Measurements from ENCODE around the gene MED8. TPM values are rescaled to one million over a fixed set of nuclear protein-coding genes. Genes with fewer than 3 reads are reported as not detected.

Gene MED8
- total and polyA plus RNA-seq, 10 of the 15 experiments (the other 5 are each of a cell fraction or from before 2014, with no cell fraction given): 20.2 to 61.7 (median 39.5) TPM

- TF ChIP-seq SUZ12 (IDR thresholded peaks at IDR 0.05; ENCODE audit: unreplicated experiment): no peak
- TF ChIP-seq YBX1 (IDR thresholded peaks at IDR 0.05): no peak
Observed at GRCh38 chr1:43352881-43353280, 36.7 kb downstream of the MED8 start (continued).

GRCh38 chr1:43352351-43352705 is 37.3 kb downstream of the MED8 start:
- intact Hi-C loops (cut with micrococcal nuclease; ENCODE audit: unreplicated experiment) (no loop called here), in situ Hi-C loops (cut with MboI) (no loop called here)
- FAIRE-seq: no peak
- ATAC-seq: no peak
- Histone ChIP-seq H3K9me3 (replicated peaks; ENCODE audit: control insufficient read depth, insufficient read depth, low read length) (no peaks in the 10 kb centered on the region), H3K9ac (ENCODE audit: control insufficient read depth, insufficient read depth, low read length) (no peak overlapping the region), H3K27me3 (replicated peaks in 1 of 2; ENCODE audit: control insufficient read depth in 2 of 2, insufficient read depth in 2 of 2, low read length in 1 of 2) (no peaks in the 10 kb centered on the region), H3K4me3 (no peak overlapping the region), H3K36me3 (ENCODE audit: control insufficient read depth in 2 of 2, insufficient read depth in 2 of 2, low read length in 1 of 2) (no peaks in the 10 kb centered on the region), H3K4me2 (ENCODE audit: control insufficient read depth, insufficient read depth) (no peak overlapping the region), H3K27ac (ENCODE audit: control insufficient read depth, insufficient read depth) (no peak overlapping the region), H3K4me1 (ENCODE audit: control insufficient read depth, insufficient read depth, low read length) (no peaks in the 10 kb centered on the region), H2AFZ (ENCODE audit: control insufficient read depth, low read depth, low read length) (no peak overlapping the region), H4K20me1 (ENCODE audit: control insufficient read depth, insufficient read depth) (no peaks in the 10 kb centered on the region), H3K79me2 (ENCODE audit: control insufficient read depth, insufficient read depth, low read length) (no peaks in the 10 kb centered on the region)
- no peak for DNase-seq (ENCODE audit: low read depth, low spot score)
- ChIA-PET POLR2A (no interaction called here), CTCF (no interaction called here), RAD21 (ENCODE audit: unreplicated experiment) (no interaction called here), SMC1A (ENCODE audit: uncharacterized antibody, unreplicated experiment) (interaction anchor here (2.4 kb wide), 1 partner anchor 113 kb away, joined by 11 read pairs; no protein-coding TSS in a partner anchor)
- BruUV-seq (replicated peaks): no TSS peak
- no peak for TF ChIP-seq IRF5 (IDR thresholded peaks at IDR 0.05; ENCODE audit: borderline replicate concordance)
- TF ChIP-seq MLLT1 (IDR thresholded peaks at IDR 0.05): no peak
- WGBS (ENCODE audit: insufficient coverage, insufficient replicate concordance, low lambda C conversion rate, missing lambda C conversion rate): 89% methylated on average over 2 of the region's 2 CpGs
